Keratinocyte (primary cell): Measurements from ENCODE around the gene MAP4. TPM values are rescaled to one million over a fixed set of nuclear protein-coding genes. Genes with fewer than 3 reads are reported as not detected.

Source experiments
- DNase-seq: peaks from one replicate; pipeline ENCODE4 v3.0.0-alpha.2; 2011; ENCODE audit warnings: low read depth, missing footprints, low spot score
- FAIRE-seq: peaks from 2 replicates; lab custom pipeline; 2011; peaks lifted over from hg19 to GRCh38; lab: Jason Lieb, UNC
- H2AFZ ChIP-seq: 2 replicates; pipeline ENCODE4 v1.6.0; 2012; ENCODE audit warnings: low read length, control low read depth, inconsistent platforms; ENCODE audit not compliant: control insufficient read depth
- H3K27ac ChIP-seq: 2 replicates; pipeline ENCODE4 v1.5.1; 2011; ENCODE audit warnings: low read length; ENCODE audit not compliant: control insufficient read depth, insufficient read depth
- H3K27me3 ChIP-seq: 3 replicates; pipeline ENCODE4 v1.6.0; 2011; ENCODE audit warnings: low read length; ENCODE audit not compliant: control insufficient read depth, insufficient read depth; ENCODE audit errors: extremely low read depth
- H3K36me3 ChIP-seq, 2 experiments: 2 replicates in 1 of 2; 3 replicates in 1 of 2; pipeline ENCODE4 v1.5.1; 2011; ENCODE audit warnings: low read length in 2 of 2, mild to moderate bottlenecking in 1 of 2; ENCODE audit not compliant: control insufficient read depth in 2 of 2, insufficient read depth in 2 of 2; ENCODE audit errors: extremely low read depth in 1 of 2
- H3K4me1 ChIP-seq: 3 replicates; pipeline ENCODE4 v1.5.1; 2011; ENCODE audit warnings: low read length; ENCODE audit not compliant: control insufficient read depth, insufficient read depth; ENCODE audit errors: extremely low read depth
- H3K4me2 ChIP-seq: 3 replicates; pipeline ENCODE4 v1.6.0; 2011; ENCODE audit warnings: low read depth, low read length; ENCODE audit not compliant: control insufficient read depth, insufficient read depth; ENCODE audit errors: extremely low read depth
- H3K4me3 ChIP-seq, 3 experiments: fragments of 200-600 bp in 1 of 3; sonication (generic) in 1 of 3; 2 replicates in 2 of 3; 3 replicates in 1 of 3; pipeline ENCODE4 v1.5.1; 2011 to 2016; ENCODE audit warnings: low read length in 3 of 3, mild to moderate bottlenecking in 3 of 3, control low read depth in 2 of 3, inconsistent platforms in 1 of 3, low read depth in 1 of 3, mixed read lengths in 1 of 3, mixed run types in 1 of 3, moderate library complexity in 1 of 3; ENCODE audit not compliant: control insufficient read depth in 2 of 3, insufficient read depth in 2 of 3; ENCODE audit errors: extremely low read depth in 1 of 3
- H3K79me2 ChIP-seq: 2 replicates; pipeline ENCODE4 v1.6.0; 2012; ENCODE audit warnings: low read length; ENCODE audit not compliant: control insufficient read depth, insufficient read depth
- H3K9ac ChIP-seq: 3 replicates; pipeline ENCODE4 v1.6.0; 2011; ENCODE audit warnings: low read length; ENCODE audit not compliant: control insufficient read depth, insufficient read depth; ENCODE audit errors: extremely low read depth
- H3K9me1 ChIP-seq: 3 replicates; pipeline ENCODE4 v1.6.0; 2011; ENCODE audit warnings: low read length; ENCODE audit not compliant: control insufficient read depth, insufficient read depth; ENCODE audit errors: extremely low read depth
- H3K9me3 ChIP-seq: 2 replicates; pipeline ENCODE4 v1.5.1; 2012; ENCODE audit warnings: low read depth, low read length; ENCODE audit not compliant: control insufficient read depth
- H4K20me1 ChIP-seq: 3 replicates; pipeline ENCODE4 v1.6.0; 2011; ENCODE audit warnings: low read length; ENCODE audit not compliant: control insufficient read depth, insufficient read depth; ENCODE audit errors: extremely low read depth
- EZH2 ChIP-seq: IDR thresholded peaks from one replicate; pipeline ENCODE4 v1.6.1; 2012; ENCODE audit warnings: inconsistent platforms, mild to moderate bottlenecking, low read length, moderate library complexity
- dilution Hi-C: fragments of 300-500 bp; cut with MboI; formaldehyde crosslinking; loops from one replicate; pipeline ENCODE4 v1.7.0; 2020; ENCODE audit warnings: low sequenced_read_pairs; ENCODE audit not compliant: extremely low pct_ligation_motif_present
- polyA plus RNA-seq, 5 experiments: library from polyadenylated mRNA; depleted of rRNA in 3 of 5; stranded (reverse) in 3 of 5; stranded (forward) in 1 of 5; unstranded in 1 of 5; fragments of >200 nt; gene quantifications; 1 replicate in 1 of 5; 2 replicates in 3 of 5; 3 replicates in 1 of 5; pipeline versions ENCODE4 v1.2.1 to v1.2.3, GENCODE V29; 2011 to 2012; ENCODE audit warnings: missing spikeins in 2 of 5, low read depth in 1 of 5, low replicate concordance in 1 of 5
- TF ChIP-seq, protein P1 (sequence below), 3 experiments: IDR thresholded peaks in 1 of 3; conservative IDR thresholded peaks in 1 of 3; optimal IDR thresholded peaks in 1 of 3; 2 replicates in 2 of 3; 3 replicates in 1 of 3; pipeline versions ENCODE3 to v1.5.1; 2011; ENCODE audit warnings: low read length in 3 of 3, mild to moderate bottlenecking in 3 of 3, moderate library complexity in 2 of 3, control low read depth in 1 of 3, inconsistent platforms in 1 of 3; ENCODE audit not compliant: insufficient read depth in 2 of 3; ENCODE audit errors: extremely low read depth in 1 of 3

The MAP4 gene
- polyA plus RNA-seq, 1 donor (not counting 4 experiments of a cell fraction or from before 2014, with no cell fraction given), result 110 TPM

DNA sequence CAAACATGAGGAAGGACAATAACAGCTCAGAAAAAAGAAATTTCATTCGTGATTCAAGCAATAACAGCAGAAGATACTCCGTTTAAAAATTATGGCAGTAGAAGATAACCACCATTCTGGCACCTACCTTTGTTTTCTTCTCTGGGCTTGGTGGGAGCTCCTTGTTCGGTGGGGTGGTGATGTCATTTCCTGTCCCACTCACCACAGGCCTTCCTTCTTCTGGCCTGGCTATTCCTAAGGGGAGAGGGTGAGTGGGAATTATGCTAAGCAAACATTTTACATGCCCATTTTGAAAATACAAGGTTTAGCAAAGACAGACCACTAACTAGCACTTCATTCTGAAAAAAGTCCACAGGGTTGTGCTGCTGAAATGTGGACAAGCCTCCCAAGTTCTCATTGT, 138.9 kb downstream of the MAP4 start:
- no peak overlapping the region for H3K27ac ChIP-seq
- DNase-seq, result no peak

DNA sequence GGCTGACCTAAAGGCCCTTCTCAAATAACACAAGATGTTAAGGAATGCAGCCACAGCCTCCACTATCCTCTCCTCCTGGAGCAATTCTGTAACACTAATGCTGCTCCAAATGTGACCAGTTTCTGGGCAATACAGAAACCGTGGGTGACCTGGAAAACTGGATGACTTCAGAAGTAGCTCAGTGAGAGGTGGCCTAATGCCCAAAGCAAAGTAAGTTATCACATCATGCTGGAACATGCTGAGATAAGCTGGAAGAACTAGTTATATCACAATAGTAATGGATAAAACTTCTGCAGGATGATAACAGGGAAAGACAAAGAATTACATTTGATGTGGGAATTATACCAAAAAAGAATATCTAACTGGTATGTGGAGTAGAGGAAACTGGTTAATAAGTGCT, 141.3 kb downstream of the MAP4 start:
- H3K36me3 ChIP-seq, result peaks cover 16 to 18% of the 10 kb centered on the region in 2 experiments
- FAIRE-seq, result peak; percentile 56

More for the DNA sequence above, 138.9 kb downstream of the MAP4 start:
- H3K27me3 ChIP-seq, result no peaks in the 10 kb centered on the region
- peaks cover 3 to 10% of the 10 kb centered on the region in 2 experiments for H3K36me3 ChIP-seq
- FAIRE-seq, result peak; percentile 71
- H3K4me1 ChIP-seq, result peaks cover 24% of the 10 kb centered on the region
- no peaks in the 10 kb centered on the region for H4K20me1 ChIP-seq
- no peak overlapping the region for H3K4me2 ChIP-seq
- no peak overlapping the region for H3K9ac ChIP-seq
- dilution Hi-C loops, result no loop called here
- H3K9me3 ChIP-seq, result no peaks in the 10 kb centered on the region
- TF ChIP-seq EZH2, result no peak
- TF ChIP-seq, protein P1, sequence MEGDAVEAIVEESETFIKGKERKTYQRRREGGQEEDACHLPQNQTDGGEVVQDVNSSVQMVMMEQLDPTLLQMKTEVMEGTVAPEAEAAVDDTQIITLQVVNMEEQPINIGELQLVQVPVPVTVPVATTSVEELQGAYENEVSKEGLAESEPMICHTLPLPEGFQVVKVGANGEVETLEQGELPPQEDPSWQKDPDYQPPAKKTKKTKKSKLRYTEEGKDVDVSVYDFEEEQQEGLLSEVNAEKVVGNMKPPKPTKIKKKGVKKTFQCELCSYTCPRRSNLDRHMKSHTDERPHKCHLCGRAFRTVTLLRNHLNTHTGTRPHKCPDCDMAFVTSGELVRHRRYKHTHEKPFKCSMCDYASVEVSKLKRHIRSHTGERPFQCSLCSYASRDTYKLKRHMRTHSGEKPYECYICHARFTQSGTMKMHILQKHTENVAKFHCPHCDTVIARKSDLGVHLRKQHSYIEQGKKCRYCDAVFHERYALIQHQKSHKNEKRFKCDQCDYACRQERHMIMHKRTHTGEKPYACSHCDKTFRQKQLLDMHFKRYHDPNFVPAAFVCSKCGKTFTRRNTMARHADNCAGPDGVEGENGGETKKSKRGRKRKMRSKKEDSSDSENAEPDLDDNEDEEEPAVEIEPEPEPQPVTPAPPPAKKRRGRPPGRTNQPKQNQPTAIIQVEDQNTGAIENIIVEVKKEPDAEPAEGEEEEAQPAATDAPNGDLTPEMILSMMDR (optimal IDR thresholded peaks at IDR 0.05 in 1 of 3, IDR thresholded peaks at IDR 0.05 in 1 of 3, conservative IDR thresholded peaks at IDR 0.05 in 1 of 3; ENCODE audit: extremely low read depth in 1 of 3, insufficient read depth in 2 of 3, low read length in 3 of 3), result no peak
- H3K9me1 ChIP-seq, result no peaks in the 10 kb centered on the region
- no peak overlapping the region for H3K4me3 ChIP-seq
- H3K79me2 ChIP-seq, result no peaks in the 10 kb centered on the region
- no peak overlapping the region for H2AFZ ChIP-seq

More for the DNA sequence above, 141.3 kb downstream of the MAP4 start:
- peaks cover 4% of the 10 kb centered on the region for H3K9me1 ChIP-seq
- dilution Hi-C loops, result no loop called here
- H3K9ac ChIP-seq, result no peak overlapping the region
- H3K27me3 ChIP-seq, result no peaks in the 10 kb centered on the region
- no peaks in the 10 kb centered on the region for H4K20me1 ChIP-seq
- H3K79me2 ChIP-seq, result no peaks in the 10 kb centered on the region
- peak overlapping the region; percentile 15 for H3K27ac ChIP-seq
- no peaks in the 10 kb centered on the region for H3K9me3 ChIP-seq
- H3K4me1 ChIP-seq, result peaks cover 24% of the 10 kb centered on the region
- no peak overlapping the region for H2AFZ ChIP-seq
- TF ChIP-seq, protein P1 (optimal IDR thresholded peaks at IDR 0.05 in 1 of 3, IDR thresholded peaks at IDR 0.05 in 1 of 3, conservative IDR thresholded peaks at IDR 0.05 in 1 of 3; ENCODE audit: extremely low read depth in 1 of 3, insufficient read depth in 2 of 3, low read length in 3 of 3), result no peak
- TF ChIP-seq EZH2, result no peak
- DNase-seq, result no peak
- peak overlapping the region; percentile 29 for H3K4me2 ChIP-seq
- H3K4me3 ChIP-seq, result no peak overlapping the region
